Esophagus squamous epithelium (tissue), 4 donors: ENCODE data around the gene SCARB1.

Experiments used
- CTCF ChIP-seq, 6 experiments: fragments of 450-650 bp in 4 of 6; fragments of 200-600 bp in 2 of 6; sonication (generic) in 2 of 6; IDR thresholded peaks; one replicate each; pipeline ENCODE4 v1.5.1; 2016 to 2019; ENCODE audit warnings: antibody characterized with exemption in 6 of 6, mild to moderate bottlenecking in 4 of 6, moderate library complexity in 4 of 6
- POLR2A ChIP-seq, 4 donors: fragments of 450-650 bp; IDR thresholded peaks; one replicate each; pipeline ENCODE4 v1.6.1; 2017; ENCODE audit warnings: antibody characterized with exemption in 4 of 4, mild to moderate bottlenecking in 4 of 4, moderate library complexity in 3 of 4

DNA sequence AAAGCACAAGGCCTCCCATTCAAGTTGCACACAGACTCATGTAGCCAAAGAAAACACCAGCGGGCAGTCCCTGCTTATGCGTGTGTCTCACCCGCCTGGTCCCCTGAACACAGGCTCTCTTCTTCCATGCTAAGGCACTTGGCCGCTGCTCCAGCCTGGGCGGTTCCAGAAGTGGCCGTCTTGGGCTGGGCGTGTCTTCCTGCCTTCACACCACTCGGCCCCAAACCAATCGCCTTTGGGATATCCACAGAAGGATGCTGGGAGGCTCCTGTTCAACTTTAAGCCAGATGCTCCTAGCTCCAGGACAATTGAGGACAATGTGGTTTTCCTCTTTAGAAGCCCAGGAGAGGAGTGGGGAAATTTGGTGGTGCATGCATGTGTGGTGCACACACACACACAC lies 2.2 kb downstream of the SCARB1 start:
- TF ChIP-seq CTCF (IDR thresholded peaks at IDR 0.05) (no peak), POLR2A (IDR thresholded peaks at IDR 0.05) (no peak)
